Measurements from ENCODE around the gene TMEM123. TPM values are rescaled to one million over a fixed set of nuclear protein-coding genes. Genes with fewer than 3 reads are reported as not detected.
A peak's percentile ranks its signal among the peaks of the same experiment; 100 is the strongest.

TMEM123 gene
- total and polyA plus RNA-seq, 2 of the 13 experiments (the other 11 are each of a cell fraction or from before 2014, with no cell fraction given): 365 to 2,761 TPM

DNA sequence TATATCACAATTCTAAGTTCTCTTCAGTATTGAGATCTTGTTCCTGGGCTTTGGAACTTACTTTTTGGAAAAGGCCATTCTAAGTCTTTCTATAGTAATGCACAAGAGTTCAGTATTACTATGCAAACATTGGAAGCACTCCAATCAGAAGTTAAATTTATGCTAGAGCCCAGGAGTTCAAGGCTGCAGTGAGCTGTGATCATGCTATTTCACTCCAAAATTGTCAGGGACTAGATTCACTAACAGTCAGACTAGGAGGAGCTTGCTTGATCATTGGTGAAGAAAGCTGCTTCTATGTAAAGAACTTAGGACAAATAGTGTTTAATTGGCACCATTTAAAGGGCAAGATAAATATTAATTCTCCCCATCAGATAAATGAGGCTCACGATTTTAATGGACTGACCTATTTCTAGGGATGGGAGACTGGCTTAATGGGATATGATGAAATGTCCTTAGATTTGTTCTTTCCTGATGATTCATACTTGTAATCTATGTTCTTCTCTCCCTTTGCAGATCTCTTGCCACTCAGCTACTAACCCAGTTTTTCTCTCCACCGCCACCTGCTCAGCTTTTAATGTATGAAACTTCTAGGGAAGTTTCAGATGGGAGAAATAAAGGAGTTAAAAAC is 32.6 kb upstream of the TMEM123 start (continued):
- TF ChIP-seq, protein P1, sequence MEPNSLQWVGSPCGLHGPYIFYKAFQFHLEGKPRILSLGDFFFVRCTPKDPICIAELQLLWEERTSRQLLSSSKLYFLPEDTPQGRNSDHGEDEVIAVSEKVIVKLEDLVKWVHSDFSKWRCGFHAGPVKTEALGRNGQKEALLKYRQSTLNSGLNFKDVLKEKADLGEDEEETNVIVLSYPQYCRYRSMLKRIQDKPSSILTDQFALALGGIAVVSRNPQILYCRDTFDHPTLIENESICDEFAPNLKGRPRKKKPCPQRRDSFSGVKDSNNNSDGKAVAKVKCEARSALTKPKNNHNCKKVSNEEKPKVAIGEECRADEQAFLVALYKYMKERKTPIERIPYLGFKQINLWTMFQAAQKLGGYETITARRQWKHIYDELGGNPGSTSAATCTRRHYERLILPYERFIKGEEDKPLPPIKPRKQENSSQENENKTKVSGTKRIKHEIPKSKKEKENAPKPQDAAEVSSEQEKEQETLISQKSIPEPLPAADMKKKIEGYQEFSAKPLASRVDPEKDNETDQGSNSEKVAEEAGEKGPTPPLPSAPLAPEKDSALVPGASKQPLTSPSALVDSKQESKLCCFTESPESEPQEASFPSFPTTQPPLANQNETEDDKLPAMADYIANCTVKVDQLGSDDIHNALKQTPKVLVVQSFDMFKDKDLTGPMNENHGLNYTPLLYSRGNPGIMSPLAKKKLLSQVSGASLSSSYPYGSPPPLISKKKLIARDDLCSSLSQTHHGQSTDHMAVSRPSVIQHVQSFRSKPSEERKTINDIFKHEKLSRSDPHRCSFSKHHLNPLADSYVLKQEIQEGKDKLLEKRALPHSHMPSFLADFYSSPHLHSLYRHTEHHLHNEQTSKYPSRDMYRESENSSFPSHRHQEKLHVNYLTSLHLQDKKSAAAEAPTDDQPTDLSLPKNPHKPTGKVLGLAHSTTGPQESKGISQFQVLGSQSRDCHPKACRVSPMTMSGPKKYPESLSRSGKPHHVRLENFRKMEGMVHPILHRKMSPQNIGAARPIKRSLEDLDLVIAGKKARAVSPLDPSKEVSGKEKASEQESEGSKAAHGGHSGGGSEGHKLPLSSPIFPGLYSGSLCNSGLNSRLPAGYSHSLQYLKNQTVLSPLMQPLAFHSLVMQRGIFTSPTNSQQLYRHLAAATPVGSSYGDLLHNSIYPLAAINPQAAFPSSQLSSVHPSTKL (CRISPR knock-in tag; IDR thresholded peaks at IDR 0.05): peak; percentile 70
- TF ChIP-seq KDM6A (CRISPR knock-in tag; IDR thresholded peaks at IDR 0.05; ENCODE audit: low read depth) (peak; percentile 10; the same call in 1 of the 2 replicates), CCDC6 (CRISPR knock-in tag; IDR thresholded peaks at IDR 0.05) (no peak), ERF (CRISPR knock-in tag; IDR thresholded peaks at IDR 0.05) (no peak), RARA (CRISPR knock-in tag; IDR thresholded peaks at IDR 0.05) (peak; percentile 93), NFIC (IDR thresholded peaks at IDR 0.05; ENCODE audit: low read length) (peak; percentile 40; the same call in 1 of the 2 replicates), RXRA (CRISPR knock-in tag; IDR thresholded peaks at IDR 0.05) (peak; percentile 34; the same call in 1 of the 2 replicates), CC2D1A (CRISPR knock-in tag; IDR thresholded peaks at IDR 0.05) (0 out of 2 replicates have a peak, but pooled peaks have one; percentile 12), EP300 (IDR thresholded peaks at IDR 0.05; ENCODE audit: low read depth in 2 of 2, low read length in 2 of 2) (peak in 1 of 2 experiments; percentile 38; a peak in 1 of 4 replicates), EP300 (CRISPR knock-in tag; IDR thresholded peaks at IDR 0.05; ENCODE audit: borderline replicate concordance) (no peak), MED1 (CRISPR knock-in tag; IDR thresholded peaks at IDR 0.05) (peak; percentile 49; the same call in 1 of the 2 replicates), MEF2D (CRISPR knock-in tag; IDR thresholded peaks at IDR 0.05) (0 out of 2 replicates have a peak, but pooled peaks have one; percentile 49), ZMYM4 (CRISPR knock-in tag; IDR thresholded peaks at IDR 0.05) (0 out of 2 replicates have a peak, but pooled peaks have one; percentile 23), HNF4A (CRISPR knock-in tag; IDR thresholded peaks at IDR 0.05) (peak; percentile 60)
- TF ChIP-seq, protein P2, sequence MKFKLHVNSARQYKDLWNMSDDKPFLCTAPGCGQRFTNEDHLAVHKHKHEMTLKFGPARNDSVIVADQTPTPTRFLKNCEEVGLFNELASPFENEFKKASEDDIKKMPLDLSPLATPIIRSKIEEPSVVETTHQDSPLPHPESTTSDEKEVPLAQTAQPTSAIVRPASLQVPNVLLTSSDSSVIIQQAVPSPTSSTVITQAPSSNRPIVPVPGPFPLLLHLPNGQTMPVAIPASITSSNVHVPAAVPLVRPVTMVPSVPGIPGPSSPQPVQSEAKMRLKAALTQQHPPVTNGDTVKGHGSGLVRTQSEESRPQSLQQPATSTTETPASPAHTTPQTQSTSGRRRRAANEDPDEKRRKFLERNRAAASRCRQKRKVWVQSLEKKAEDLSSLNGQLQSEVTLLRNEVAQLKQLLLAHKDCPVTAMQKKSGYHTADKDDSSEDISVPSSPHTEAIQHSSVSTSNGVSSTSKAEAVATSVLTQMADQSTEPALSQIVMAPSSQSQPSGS (CRISPR knock-in tag; IDR thresholded peaks at IDR 0.05): 0 out of 2 replicates have a peak, but pooled peaks have one; percentile 13
- TF ChIP-seq, protein P3, sequence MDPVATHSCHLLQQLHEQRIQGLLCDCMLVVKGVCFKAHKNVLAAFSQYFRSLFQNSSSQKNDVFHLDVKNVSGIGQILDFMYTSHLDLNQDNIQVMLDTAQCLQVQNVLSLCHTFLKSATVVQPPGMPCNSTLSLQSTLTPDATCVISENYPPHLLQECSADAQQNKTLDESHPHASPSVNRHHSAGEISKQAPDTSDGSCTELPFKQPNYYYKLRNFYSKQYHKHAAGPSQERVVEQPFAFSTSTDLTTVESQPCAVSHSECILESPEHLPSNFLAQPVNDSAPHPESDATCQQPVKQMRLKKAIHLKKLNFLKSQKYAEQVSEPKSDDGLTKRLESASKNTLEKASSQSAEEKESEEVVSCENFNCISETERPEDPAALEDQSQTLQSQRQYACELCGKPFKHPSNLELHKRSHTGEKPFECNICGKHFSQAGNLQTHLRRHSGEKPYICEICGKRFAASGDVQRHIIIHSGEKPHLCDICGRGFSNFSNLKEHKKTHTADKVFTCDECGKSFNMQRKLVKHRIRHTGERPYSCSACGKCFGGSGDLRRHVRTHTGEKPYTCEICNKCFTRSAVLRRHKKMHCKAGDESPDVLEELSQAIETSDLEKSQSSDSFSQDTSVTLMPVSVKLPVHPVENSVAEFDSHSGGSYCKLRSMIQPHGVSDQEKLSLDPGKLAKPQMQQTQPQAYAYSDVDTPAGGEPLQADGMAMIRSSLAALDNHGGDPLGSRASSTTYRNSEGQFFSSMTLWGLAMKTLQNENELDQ (CRISPR knock-in tag; IDR thresholded peaks at IDR 0.05; ENCODE audit: borderline replicate concordance): no peak
- TF ChIP-seq, protein P4, sequence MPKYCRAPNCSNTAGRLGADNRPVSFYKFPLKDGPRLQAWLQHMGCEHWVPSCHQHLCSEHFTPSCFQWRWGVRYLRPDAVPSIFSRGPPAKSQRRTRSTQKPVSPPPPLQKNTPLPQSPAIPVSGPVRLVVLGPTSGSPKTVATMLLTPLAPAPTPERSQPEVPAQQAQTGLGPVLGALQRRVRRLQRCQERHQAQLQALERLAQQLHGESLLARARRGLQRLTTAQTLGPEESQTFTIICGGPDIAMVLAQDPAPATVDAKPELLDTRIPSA (CRISPR knock-in tag; IDR thresholded peaks at IDR 0.05; ENCODE audit: borderline replicate concordance): no peak
- TF ChIP-seq, protein P5, sequence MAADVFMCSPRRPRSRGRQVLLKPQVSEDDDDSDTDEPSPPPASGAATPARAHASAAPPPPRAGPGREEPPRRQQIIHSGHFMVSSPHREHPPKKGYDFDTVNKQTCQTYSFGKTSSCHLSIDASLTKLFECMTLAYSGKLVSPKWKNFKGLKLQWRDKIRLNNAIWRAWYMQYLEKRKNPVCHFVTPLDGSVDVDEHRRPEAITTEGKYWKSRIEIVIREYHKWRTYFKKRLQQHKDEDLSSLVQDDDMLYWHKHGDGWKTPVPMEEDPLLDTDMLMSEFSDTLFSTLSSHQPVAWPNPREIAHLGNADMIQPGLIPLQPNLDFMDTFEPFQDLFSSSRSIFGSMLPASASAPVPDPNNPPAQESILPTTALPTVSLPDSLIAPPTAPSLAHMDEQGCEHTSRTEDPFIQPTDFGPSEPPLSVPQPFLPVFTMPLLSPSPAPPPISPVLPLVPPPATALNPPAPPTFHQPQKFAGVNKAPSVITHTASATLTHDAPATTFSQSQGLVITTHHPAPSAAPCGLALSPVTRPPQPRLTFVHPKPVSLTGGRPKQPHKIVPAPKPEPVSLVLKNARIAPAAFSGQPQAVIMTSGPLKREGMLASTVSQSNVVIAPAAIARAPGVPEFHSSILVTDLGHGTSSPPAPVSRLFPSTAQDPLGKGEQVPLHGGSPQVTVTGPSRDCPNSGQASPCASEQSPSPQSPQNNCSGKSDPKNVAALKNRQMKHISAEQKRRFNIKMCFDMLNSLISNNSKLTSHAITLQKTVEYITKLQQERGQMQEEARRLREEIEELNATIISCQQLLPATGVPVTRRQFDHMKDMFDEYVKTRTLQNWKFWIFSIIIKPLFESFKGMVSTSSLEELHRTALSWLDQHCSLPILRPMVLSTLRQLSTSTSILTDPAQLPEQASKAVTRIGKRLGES (CRISPR knock-in tag; IDR thresholded peaks at IDR 0.05; ENCODE audit: borderline replicate concordance): no peak

Data from HepG2 (cell line).